Ishikawa (cell line): ENCODE data around the gene WDR89.

Source experiments
- CEBPB ChIP-seq: IDR thresholded peaks from 2 replicates; pipeline ENCODE4 v1.6.1; 2012
- CREB1 ChIP-seq: IDR thresholded peaks from 2 replicates; pipeline ENCODE4 v1.6.1; 2012; ENCODE audit warnings: low read depth
- EGR1 ChIP-seq: IDR thresholded peaks from 2 replicates; pipeline ENCODE4 v1.6.1; 2012
- EP300 ChIP-seq: IDR thresholded peaks from 2 replicates; pipeline ENCODE4 v1.6.1; 2012; ENCODE audit warnings: borderline replicate concordance
- FOXM1 ChIP-seq: IDR thresholded peaks from 2 replicates; pipeline ENCODE4 v1.6.1; 2012; ENCODE audit warnings: low read depth, borderline replicate concordance
- MAX ChIP-seq: IDR thresholded peaks from 2 replicates; pipeline ENCODE4 v1.6.1; 2012
- NFIC ChIP-seq: IDR thresholded peaks from 2 replicates; pipeline ENCODE4 v1.6.1; 2012
- RAD21 ChIP-seq: IDR thresholded peaks from 2 replicates; pipeline ENCODE4 v1.6.1; 2012; ENCODE audit warnings: low read depth
- REST ChIP-seq: IDR thresholded peaks from 2 replicates; pipeline ENCODE4 v1.6.1; 2012; ENCODE audit warnings: low read depth, mild to moderate bottlenecking
- TAF1 ChIP-seq: IDR thresholded peaks from 2 replicates; pipeline ENCODE4 v1.6.1; 2012; ENCODE audit warnings: low read depth, mild to moderate bottlenecking
- TCF12 ChIP-seq: IDR thresholded peaks from 2 replicates; pipeline ENCODE4 v1.6.1; 2012; ENCODE audit warnings: low read depth
- TEAD4 ChIP-seq: IDR thresholded peaks from 2 replicates; pipeline ENCODE4 v1.6.1; 2012
- YY1 ChIP-seq: IDR thresholded peaks from 2 replicates; pipeline ENCODE4 v1.6.1; 2012; ENCODE audit warnings: low read depth
- ZBTB7A ChIP-seq: IDR thresholded peaks from 2 replicates; pipeline ENCODE4 v1.6.1; 2012; ENCODE audit warnings: low read depth
- TF ChIP-seq, protein P1 (sequence below): IDR thresholded peaks from 2 replicates; pipeline ENCODE4 v1.6.1; 2012

The WDR89 gene

DNA sequence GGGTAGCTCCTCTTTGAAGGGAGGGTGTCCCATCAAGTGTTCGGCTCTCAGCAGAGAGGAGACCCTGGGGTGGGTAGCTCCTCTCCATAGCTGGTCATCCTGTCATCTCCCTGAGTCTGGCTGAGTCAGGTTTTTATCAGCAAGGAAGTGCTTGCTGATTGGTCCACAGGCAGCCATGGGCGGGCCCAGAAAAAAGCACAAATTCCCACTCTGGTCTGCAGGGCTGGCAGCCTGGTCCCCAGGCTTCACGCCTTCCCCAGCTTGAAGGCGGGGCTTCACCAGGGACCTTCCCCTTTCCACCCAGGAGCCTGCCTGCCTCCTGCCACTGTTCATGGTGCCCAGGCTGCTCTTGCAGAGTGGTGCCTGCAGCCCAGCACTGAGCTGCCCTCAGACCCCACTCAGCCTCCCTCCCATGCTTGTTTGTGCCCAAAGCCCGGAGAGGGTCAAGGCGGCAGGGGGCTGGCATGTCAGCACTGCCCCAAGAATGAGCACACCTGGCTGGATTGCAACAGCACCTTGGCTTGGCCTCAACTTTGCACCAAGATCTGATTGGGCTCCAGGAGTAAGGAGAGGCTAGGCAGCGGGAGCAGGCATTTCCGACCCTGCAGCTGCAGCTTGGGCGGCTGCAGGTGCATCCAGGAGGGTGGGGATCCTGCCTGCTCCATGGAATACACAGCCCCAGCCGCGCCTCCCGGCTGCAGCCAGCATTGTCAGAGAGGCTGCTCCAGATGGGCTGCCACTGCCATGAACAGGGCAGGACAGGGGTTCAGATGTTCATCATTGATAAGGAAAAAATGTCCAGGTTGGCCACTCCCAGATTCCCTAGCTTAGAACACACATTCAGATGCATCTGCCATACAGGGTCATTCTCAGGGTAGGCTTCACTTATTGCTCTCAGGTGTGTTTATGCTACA is 22.0 kb upstream of the WDR89 start:
- TF ChIP-seq, protein P1, sequence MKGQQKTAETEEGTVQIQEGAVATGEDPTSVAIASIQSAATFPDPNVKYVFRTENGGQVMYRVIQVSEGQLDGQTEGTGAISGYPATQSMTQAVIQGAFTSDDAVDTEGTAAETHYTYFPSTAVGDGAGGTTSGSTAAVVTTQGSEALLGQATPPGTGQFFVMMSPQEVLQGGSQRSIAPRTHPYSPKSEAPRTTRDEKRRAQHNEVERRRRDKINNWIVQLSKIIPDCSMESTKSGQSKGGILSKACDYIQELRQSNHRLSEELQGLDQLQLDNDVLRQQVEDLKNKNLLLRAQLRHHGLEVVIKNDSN: no peak
- TF ChIP-seq EP300 (no peak), CREB1 (no peak), ZBTB7A (no peak), TEAD4 (no peak), YY1 (no peak), TCF12 (no peak), NFIC (no peak)

GRCh38 chr14:63662776-63663175 is 21.1 kb upstream of the WDR89 start:
- TF ChIP-seq REST (no peak), NFIC (no peak), RAD21 (no peak), YY1 (no peak), MAX (no peak), TEAD4 (no peak), TAF1 (no peak), CEBPB (no peak)

GRCh38 chr14:63659726-63660125 is 18.1 kb upstream of the WDR89 start:
- TF ChIP-seq TAF1: no peak
- TF ChIP-seq EP300: no peak
- TF ChIP-seq CREB1: no peak
- TF ChIP-seq, protein P1: no peak
- TF ChIP-seq MAX: no peak
- no peak for TF ChIP-seq TEAD4
- TF ChIP-seq YY1: no peak
- no peak for TF ChIP-seq FOXM1
- TF ChIP-seq CEBPB: no peak

- no peak for TF ChIP-seq REST
- TF ChIP-seq FOXM1: no peak
- no peak for TF ChIP-seq EP300
- no peak for TF ChIP-seq ZBTB7A
- TF ChIP-seq, protein P1: no peak
- no peak for TF ChIP-seq MAX
- no peak for TF ChIP-seq CEBPB
- TF ChIP-seq TCF12: no peak
- no peak for TF ChIP-seq YY1
- no peak for TF ChIP-seq NFIC
- no peak for TF ChIP-seq RAD21
- TF ChIP-seq EGR1: no peak
- TF ChIP-seq TAF1: no peak
- TF ChIP-seq TEAD4: no peak
- TF ChIP-seq CREB1: no peak
Observed at GRCh38 chr14:63656194-63656593, 14.5 kb upstream of the WDR89 start.

DNA sequence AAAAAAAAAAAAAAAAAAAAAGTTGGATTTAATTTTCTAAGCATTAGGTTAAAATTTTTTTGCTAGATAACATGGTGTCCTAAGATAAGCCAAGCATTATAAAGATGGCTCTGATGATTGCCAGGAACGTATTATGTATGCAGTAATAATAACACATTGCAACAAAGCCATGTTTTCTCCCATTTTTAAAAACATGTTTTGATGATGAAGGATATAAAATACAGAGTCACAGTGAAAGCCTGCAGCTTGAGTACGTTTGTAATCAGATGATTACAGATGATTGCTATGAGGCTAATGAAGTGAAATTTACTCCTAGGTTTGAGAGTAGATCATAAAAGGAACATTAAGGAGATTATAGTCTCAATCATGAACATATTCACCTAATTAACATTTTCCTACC is 13.3 kb upstream of the WDR89 start:
- no peak for TF ChIP-seq FOXM1
- TF ChIP-seq EP300: no peak
- TF ChIP-seq EGR1: no peak
- TF ChIP-seq RAD21: no peak
- TF ChIP-seq YY1: no peak
- TF ChIP-seq CREB1: no peak

GRCh38 chr14:63654346-63654745 is 12.7 kb upstream of the WDR89 start:
- TF ChIP-seq YY1 (no peak), EGR1 (no peak), MAX (no peak), REST (no peak), TAF1 (no peak), EP300 (no peak), CEBPB (no peak), CREB1 (no peak), NFIC (no peak)
